H1 (cell line): ENCODE data around the gene TEX14. TPM values are rescaled to one million over a fixed set of nuclear protein-coding genes. Genes with fewer than 3 reads are reported as not detected.

Experiments
- CTCF ChIA-PET: fragments of 300-600 bp; sonication (Branson Sonifier 250); formaldehyde crosslinking; loops from one replicate; lab custom pipeline; 2021; ENCODE audit not compliant: partially characterized antibody; lab: Charles Lee
- POLR2A ChIA-PET: fragments of 300-600 bp; sonication (Branson Sonifier 250); formaldehyde crosslinking; loops from one replicate; lab custom pipeline; 2021; ENCODE audit warnings: inconsistent platforms; ENCODE audit not compliant: partially characterized antibody; lab: Charles Lee
- DNase-seq, 2 experiments: peaks; one replicate each; pipeline versions ENCODE4 v3.0.0 to v3.0.0-alpha.2; 2010 to 2022; ENCODE audit warnings: low spot score in 2 of 2, low read depth in 1 of 2, mixed read lengths in 1 of 2
- FAIRE-seq: peaks from 2 replicates; lab custom pipeline; 2011; peaks lifted over from hg19 to GRCh38; lab: Jason Lieb, UNC
- H2AFZ ChIP-seq: 2 replicates; pipeline ENCODE4 v1.8.1; 2012; ENCODE audit warnings: low read length, inconsistent platforms
- H2AK5ac ChIP-seq: 2 replicates; pipeline ENCODE4 v1.6.1; 2013; ENCODE audit warnings: low read depth, low read length
- H2BK120ac ChIP-seq: replicated peaks from 2 replicates; pipeline ENCODE3; 2013; ENCODE audit warnings: low read depth, low read length, inconsistent platforms
- H2BK12ac ChIP-seq: 2 replicates; pipeline ENCODE4 v1.6.1; 2013; ENCODE audit warnings: low read depth, low read length
- H2BK15ac ChIP-seq: 2 replicates; pipeline ENCODE4 v1.6.1; 2013; ENCODE audit warnings: low read length
- H2BK20ac ChIP-seq: 2 replicates; pipeline ENCODE4 v1.6.1; 2013; ENCODE audit warnings: low read length
- H2BK5ac ChIP-seq: 2 replicates; pipeline ENCODE4 v1.6.1; 2013; ENCODE audit warnings: low read depth, low read length
- H3K14ac ChIP-seq: 2 replicates; pipeline ENCODE4 v1.6.1; 2013; ENCODE audit warnings: inconsistent platforms; ENCODE audit not compliant: insufficient read length
- H3K18ac ChIP-seq: 2 replicates; pipeline ENCODE4 v1.6.1; 2013; ENCODE audit warnings: low read length; ENCODE audit errors: extremely low read depth
- H3K23ac ChIP-seq: 2 replicates; pipeline ENCODE4 v1.6.1; 2013; ENCODE audit warnings: inconsistent platforms; ENCODE audit not compliant: insufficient read length
- H3K23me2 ChIP-seq: 2 replicates; pipeline ENCODE4 v1.6.1; 2013; ENCODE audit warnings: low read depth, low read length
- H3K27ac ChIP-seq: 2 replicates; pipeline ENCODE4 v1.6.1; 2011; ENCODE audit warnings: low read depth, low read length, inconsistent platforms
- H3K27me3 ChIP-seq, 4 experiments: replicated peaks in 1 of 4; 1 replicate in 1 of 4; 2 replicates in 3 of 4; pipeline versions ENCODE4 v1.6.1 to v1.8.1; 2011 to 2013; ENCODE audit warnings: low read length in 3 of 4, mild to moderate bottlenecking in 3 of 4, inconsistent platforms in 2 of 4, mixed read lengths in 2 of 4, moderate library complexity in 1 of 4; ENCODE audit not compliant: control insufficient read depth in 3 of 4, insufficient read depth in 3 of 4; ENCODE audit errors: extremely low read depth in 1 of 4
- H3K36me3 ChIP-seq, 4 experiments: 2 replicates each; pipeline versions ENCODE4 v1.6.1 to v1.8.1; 2011 to 2013; ENCODE audit warnings: mild to moderate bottlenecking in 4 of 4, low read length in 3 of 4, moderate library complexity in 2 of 4, control low read depth in 1 of 4, inconsistent platforms in 1 of 4; ENCODE audit not compliant: insufficient read depth in 4 of 4, control insufficient read depth in 2 of 4
- H3K4ac ChIP-seq: replicated peaks from 2 replicates; pipeline ENCODE3; 2013; ENCODE audit warnings: low read length, low read depth, mixed read lengths, inconsistent platforms; ENCODE audit not compliant: insufficient read length
- H3K4me1 ChIP-seq, 4 experiments: replicated peaks in 1 of 4; 1 replicate in 1 of 4; 2 replicates in 3 of 4; pipeline versions ENCODE4 v1.6.1 to v1.8.1; 2011 to 2013; ENCODE audit warnings: low read length in 3 of 4, inconsistent platforms in 2 of 4, mixed read lengths in 1 of 4; ENCODE audit not compliant: insufficient read depth in 4 of 4, control insufficient read depth in 3 of 4
- H3K4me2 ChIP-seq, 2 experiments: 2 replicates each; pipeline versions ENCODE4 v1.6.1 to v1.8.1; 2011 to 2013; ENCODE audit warnings: low read depth in 2 of 2, low read length in 2 of 2, control low read depth in 1 of 2, inconsistent platforms in 1 of 2, mild to moderate bottlenecking in 1 of 2; ENCODE audit not compliant: insufficient read depth in 1 of 2
- H3K4me3 ChIP-seq, 4 experiments: fragments of 200-600, 300-600 bp in 1 of 4; sonication (generic), shearing (Covaris generic), sonication (Bioruptor Twin) in 1 of 4; 2 replicates each; pipeline versions ENCODE4 v1.5.1 to v1.8.1; 2011 to 2016; ENCODE audit warnings: low read length in 4 of 4, low read depth in 3 of 4, control low read depth in 2 of 4, inconsistent platforms in 2 of 4, mild to moderate bottlenecking in 2 of 4, mixed read lengths in 1 of 4, moderate library complexity in 1 of 4; ENCODE audit not compliant: insufficient read depth in 2 of 4; ENCODE audit errors: extremely low read depth in 1 of 4
- H3K56ac ChIP-seq: replicated peaks from 2 replicates; pipeline ENCODE3; 2013; ENCODE audit warnings: low read depth, mild to moderate bottlenecking, mixed read lengths, low read length, inconsistent platforms; ENCODE audit not compliant: insufficient read length
- H3K79me1 ChIP-seq: 2 replicates; pipeline ENCODE4 v1.6.1; 2013; ENCODE audit warnings: low read depth, low read length, control low read depth
- H3K79me2 ChIP-seq, 2 experiments: 2 replicates each; pipeline versions ENCODE4 v1.6.1 to v1.8.1; 2012 to 2013; ENCODE audit warnings: low read length in 2 of 2, mild to moderate bottlenecking in 2 of 2, inconsistent platforms in 1 of 2; ENCODE audit not compliant: insufficient read depth in 2 of 2, control insufficient read depth in 1 of 2
- H3K9ac ChIP-seq, 4 experiments: replicated peaks in 1 of 4; 1 replicate in 1 of 4; 2 replicates in 3 of 4; pipeline versions ENCODE4 v1.6.1 to v1.8.1; 2011 to 2013; ENCODE audit warnings: low read depth in 3 of 4, low read length in 3 of 4, control low read depth in 2 of 4, mild to moderate bottlenecking in 2 of 4, moderate library complexity in 2 of 4, inconsistent platforms in 1 of 4; ENCODE audit errors: extremely low read depth in 1 of 4
- H3K9me3 ChIP-seq, 2 experiments: 2 replicates each; pipeline versions ENCODE4 v1.6.1 to v1.8.1; 2012 to 2013; ENCODE audit warnings: mild to moderate bottlenecking in 2 of 2, moderate library complexity in 2 of 2, control low read depth in 1 of 2, inconsistent platforms in 1 of 2, low read depth in 1 of 2, low read length in 1 of 2, mixed read lengths in 1 of 2; ENCODE audit not compliant: insufficient read depth in 2 of 2
- H4K20me1 ChIP-seq, 2 experiments: replicated peaks in 1 of 2; 2 replicates each; pipeline versions ENCODE3 to v1.8.1; 2011 to 2013; ENCODE audit warnings: inconsistent platforms in 2 of 2, low read length in 2 of 2, mild to moderate bottlenecking in 1 of 2; ENCODE audit not compliant: insufficient read depth in 2 of 2, control insufficient read depth in 1 of 2
- H4K5ac ChIP-seq: 2 replicates; pipeline ENCODE4 v1.6.1; 2013; ENCODE audit warnings: low read length, low read depth, mixed read lengths, inconsistent platforms; ENCODE audit not compliant: insufficient read length
- H4K8ac ChIP-seq: 2 replicates; pipeline ENCODE4 v1.8.0; 2013; ENCODE audit warnings: mild to moderate bottlenecking, moderate library complexity, low read length, inconsistent platforms; ENCODE audit not compliant: insufficient read depth; ENCODE audit errors: extremely low read depth
- H4K91ac ChIP-seq: replicated peaks from 2 replicates; pipeline ENCODE3; 2013; ENCODE audit warnings: low read length, mixed read lengths, inconsistent platforms; ENCODE audit not compliant: insufficient read length
- BCL11A ChIP-seq, 2 experiments: IDR thresholded peaks; one replicate each; pipeline ENCODE4 v1.6.1; 2011; ENCODE audit warnings: low read depth in 2 of 2, low read length in 2 of 2, mild to moderate bottlenecking in 2 of 2
- CHD2 ChIP-seq: IDR thresholded peaks from 2 replicates; pipeline ENCODE4 v1.6.1; 2012; ENCODE audit warnings: low read length, improper control_type of control experiment
- CREB1 ChIP-seq: IDR thresholded peaks from 2 replicates; pipeline ENCODE4 v1.6.1; 2012; ENCODE audit warnings: inconsistent platforms
- E2F6 ChIP-seq: IDR thresholded peaks from 2 replicates; pipeline ENCODE4 v1.6.1; 2012; ENCODE audit warnings: inconsistent platforms
- EP300 ChIP-seq, 2 experiments: IDR thresholded peaks; 1 replicate in 1 of 2; 2 replicates in 1 of 2; pipeline ENCODE4 v1.6.1; 2011 to 2012; ENCODE audit warnings: low read depth in 2 of 2, low read length in 2 of 2, mild to moderate bottlenecking in 2 of 2, borderline replicate concordance in 1 of 2, inconsistent platforms in 1 of 2, moderate library complexity in 1 of 2
- EZH2 ChIP-seq: fragments of 200-600 bp; sonication (generic); IDR thresholded peaks from 2 replicates; pipeline ENCODE4 v1.7.1; 2012; ENCODE audit warnings: low read depth, mild to moderate bottlenecking, moderate library complexity, low read length, inconsistent platforms; ENCODE audit not compliant: severe bottlenecking
- MAFK ChIP-seq: IDR thresholded peaks from 2 replicates; pipeline ENCODE4 v1.6.1; 2012; ENCODE audit warnings: low read depth, mild to moderate bottlenecking, improper control_type of control experiment, low read length
- PHF8 ChIP-seq: fragments of 200-600 bp; sonication (generic); conservative IDR thresholded peaks from 2 replicates; pipeline ENCODE4 v1.7.1; 2012; ENCODE audit warnings: low read depth, mild to moderate bottlenecking, inconsistent platforms, low read length, moderate library complexity
- SP1 ChIP-seq: IDR thresholded peaks from 2 replicates; pipeline ENCODE4 v1.6.1; 2011; ENCODE audit warnings: low read depth, low read length
- SRF ChIP-seq: IDR thresholded peaks from 2 replicates; pipeline ENCODE4 v1.6.1; 2011; ENCODE audit warnings: mild to moderate bottlenecking, low read depth, low read length, moderate library complexity
- TAF1 ChIP-seq: IDR thresholded peaks from 2 replicates; pipeline ENCODE4 v1.6.1; 2011; ENCODE audit warnings: mild to moderate bottlenecking, low read depth, low read length
- TAF7 ChIP-seq: optimal IDR thresholded peaks from 2 replicates; pipeline ENCODE3; 2011; ENCODE audit warnings: low read depth, mild to moderate bottlenecking, inconsistent platforms, low read length, moderate library complexity, borderline replicate concordance
- TCF12 ChIP-seq: IDR thresholded peaks from 2 replicates; pipeline ENCODE4 v1.6.1; 2011; ENCODE audit warnings: low read depth, mild to moderate bottlenecking, low read length
- WGBS, 2 experiments: shearing (Covaris generic) in 1 of 2; methylation state at CpG; one replicate each; pipeline versions ENCODE4 v1.1.6 to v1.1.7; 2013 to 2015; ENCODE audit warnings: low lambda C conversion rate in 2 of 2, mixed read lengths in 2 of 2, inconsistent platforms in 1 of 2, low coverage in 1 of 2, missing lambda C conversion rate in 1 of 2; ENCODE audit not compliant: insufficient replicate concordance in 2 of 2, insufficient coverage in 1 of 2, insufficient read length in 1 of 2; ENCODE audit errors: extremely low coverage in 1 of 2, missing lambda C conversion rate in 1 of 2; 5-methylcytosine and 5-hydroxymethylcytosine counted together
- polyA plus RNA-seq, 7 experiments: library from polyadenylated mRNA; depleted of rRNA in 3 of 7; stranded (reverse) in 5 of 7; unstranded in 2 of 7; fragments of >200 nt in 5 of 7; fragments of 200-250 nt in 2 of 7; gene quantifications; 1 replicate in 5 of 7; 2 replicates in 1 of 7; 4 replicates in 1 of 7; pipeline versions ENCODE4 v1.2.1 to v1.2.3, GENCODE V29; 2011 to 2013; ENCODE audit warnings: missing spikeins in 2 of 7, mixed read lengths in 2 of 7
- total RNA-seq: library from RNA; stranded (reverse); fragmentation: NEBNext Ultra II Directional; extraction: Animal tissue kit (Norgen Biotek cat#: 25700); gene quantifications from 2 replicates; pipeline ENCODE4 v1.2.1, GENCODE V29; 2021

TEX14 gene
- total and polyA plus RNA-seq, 2 of the 8 experiments (the other 6 are each of a cell fraction or from before 2014, with no cell fraction given): 0.83 to 2.5 TPM

DNA sequence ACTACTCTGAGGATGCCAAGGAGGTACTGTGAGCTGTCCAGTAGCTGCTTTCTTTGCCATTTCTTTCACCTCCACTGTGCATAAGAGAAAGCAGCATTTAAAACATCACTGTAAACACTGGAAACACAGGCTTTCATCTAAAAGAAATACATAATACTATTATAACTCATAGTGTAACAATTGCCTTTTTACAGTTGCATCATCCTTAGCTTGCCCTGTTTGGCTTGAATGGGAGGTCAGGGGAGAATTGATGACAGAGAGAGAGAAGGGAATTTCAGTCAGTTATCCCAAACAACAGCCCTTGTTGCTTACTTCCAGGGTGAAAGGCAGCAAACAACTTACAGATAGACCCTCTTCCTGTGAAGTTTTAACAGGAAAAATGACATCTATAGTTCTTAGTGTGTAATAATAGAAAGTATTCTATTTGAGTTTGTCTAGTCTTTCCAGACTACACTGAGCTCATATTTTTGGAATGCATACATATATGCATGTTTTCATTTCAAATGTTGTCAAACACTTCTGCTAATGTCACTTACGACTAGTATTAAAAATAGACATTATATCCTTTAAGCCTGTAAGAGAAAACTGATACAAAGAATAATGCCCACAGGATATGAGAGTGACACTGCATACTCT lies 105.7 kb downstream of the TEX14 start:
- H2AK5ac ChIP-seq: no peak overlapping the region
- no peak overlapping the region for H3K4me2 ChIP-seq
- FAIRE-seq: no peak
- no peaks in the 10 kb centered on the region for H3K79me1 ChIP-seq
- no peak overlapping the region for H2BK5ac ChIP-seq
- no peak overlapping the region for H2AFZ ChIP-seq
- H4K91ac ChIP-seq: no peak overlapping the region
- no peak overlapping the region for H2BK15ac ChIP-seq
- 79% methylated on average over 1 of the region's 1 CpG; no CpG with 5 or more reads in 1 of the 2 experiments for WGBS, 2 experiments
- H3K23ac ChIP-seq: no peak overlapping the region
- no peak overlapping the region for H3K4me3 ChIP-seq
- H4K20me1 ChIP-seq: no peaks in the 10 kb centered on the region
- no peaks in the 10 kb centered on the region for H3K36me3 ChIP-seq
- H3K4ac ChIP-seq: no peak overlapping the region
- H3K23me2 ChIP-seq: no peaks in the 10 kb centered on the region
- no peaks in the 10 kb centered on the region for H3K4me1 ChIP-seq
- DNase-seq: no peak
- H3K27ac ChIP-seq: no peak overlapping the region
- POLR2A ChIA-PET: interaction anchor here (0.6 to 7.7 kb wide), 5 partner anchors 26 to 72 kb away, joined by 3 to 68 read pairs (median 4); no protein-coding TSS in a partner anchor
- H4K8ac ChIP-seq: no peak overlapping the region
- H2BK20ac ChIP-seq: no peak overlapping the region
- no peak overlapping the region for H2BK120ac ChIP-seq
- H3K9me3 ChIP-seq: no peaks in the 10 kb centered on the region
- CTCF ChIA-PET: interaction anchor here (0.6 to 4.5 kb wide), 16 partner anchors 9 to 743 kb away, joined by 3 to 14 read pairs (median 5); no protein-coding TSS in a partner anchor
- no peak overlapping the region for H3K9ac ChIP-seq
- H2BK12ac ChIP-seq: no peak overlapping the region
- H3K18ac ChIP-seq: no peak overlapping the region
- no peak overlapping the region for H4K5ac ChIP-seq
- H3K27me3 ChIP-seq: no peaks in the 10 kb centered on the region
- no peaks in the 10 kb centered on the region for H3K79me2 ChIP-seq
- H3K56ac ChIP-seq: no peak overlapping the region
- H3K14ac ChIP-seq: no peak overlapping the region
- no peak for TF ChIP-seq MAFK
- TF ChIP-seq TAF1: no peak
- TF ChIP-seq PHF8: no peak
- TF ChIP-seq BCL11A (IDR thresholded peaks at IDR 0.05; ENCODE audit: low read depth in 2 of 2, low read length in 2 of 2): no peak
- TF ChIP-seq CREB1: no peak
- TF ChIP-seq CHD2: no peak
- no peak for TF ChIP-seq EP300 (IDR thresholded peaks at IDR 0.05; ENCODE audit: borderline replicate concordance in 1 of 2, low read depth in 2 of 2, low read length in 2 of 2)
- TF ChIP-seq SRF: no peak
- no peak for TF ChIP-seq TCF12
- no peak for TF ChIP-seq SP1
- TF ChIP-seq E2F6: no peak
- no peak for TF ChIP-seq TAF7
- no peak for TF ChIP-seq EZH2
